ENCODE data around the gene LYRM4.
A peak's percentile ranks its signal among the peaks of the same experiment; 100 is the strongest.

The LYRM4 gene

DNA sequence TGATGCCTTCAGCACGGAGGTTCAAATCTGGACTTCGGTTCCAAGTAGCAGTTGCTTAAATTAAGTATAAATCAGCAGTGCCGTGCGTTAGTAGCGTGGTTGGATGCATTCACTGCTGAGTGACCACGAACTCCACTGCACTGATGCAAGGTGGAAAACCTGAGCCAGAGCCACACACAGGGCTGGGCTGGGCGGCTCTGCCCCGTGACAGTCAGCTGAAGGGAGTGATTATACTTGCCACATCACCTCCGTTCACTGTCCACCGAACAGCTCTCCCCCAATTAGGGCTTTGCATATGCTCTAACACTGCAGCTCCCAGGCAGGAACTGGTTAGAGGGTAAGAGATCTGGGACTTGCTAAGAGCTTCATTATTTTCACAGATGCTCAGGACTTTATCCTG is 153.4 kb downstream of the LYRM4 start:
- Histone ChIP-seq H4K8ac (ENCODE audit: low read length) (no peak overlapping the region), H3K27me3 (ENCODE audit: control insufficient read depth in 1 of 2, insufficient read depth in 1 of 2, low read length in 2 of 2) (no peaks in the 10 kb centered on the region), H2AK5ac (ENCODE audit: low read length, severe bottlenecking) (no peak overlapping the region)

DNA sequence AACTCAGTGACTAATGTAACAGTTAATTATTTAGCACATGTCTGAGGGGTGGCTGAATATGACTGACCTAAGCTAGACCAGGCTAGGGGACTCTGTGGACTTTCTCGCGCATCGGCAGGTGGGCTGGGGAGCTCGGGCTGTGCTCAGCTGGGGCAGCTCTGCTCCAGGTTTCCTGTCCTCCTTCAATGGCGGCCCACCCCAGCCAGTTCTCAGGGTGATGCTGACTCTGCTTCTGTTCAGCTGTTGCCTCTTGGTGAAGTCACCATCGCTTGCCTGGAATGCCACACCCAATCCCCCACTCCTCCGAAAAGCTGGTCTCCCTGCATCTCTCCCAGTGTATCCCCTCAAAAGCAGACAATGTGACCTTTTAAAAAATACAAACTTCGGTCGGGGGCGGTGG is 155.6 kb downstream of the LYRM4 start:
- Histone ChIP-seq H3K14ac (ENCODE audit: low read length in 2 of 2) (no peak overlapping the region), H3K23ac (ENCODE audit: low read length in 2 of 2) (no peak overlapping the region), H4K91ac (ENCODE audit: low read length) (no peak overlapping the region), H3K9ac (ENCODE audit: low read length) (no peak overlapping the region), H2BK120ac (ENCODE audit: low read depth, low read length) (no peak overlapping the region), H3K27me3 (ENCODE audit: control insufficient read depth in 1 of 2, insufficient read depth in 1 of 2, low read length in 2 of 2) (no peaks in the 10 kb centered on the region), H3K4ac (ENCODE audit: low read depth in 1 of 2, low read length in 2 of 2) (peak overlapping the region in 1 of 2 experiments; percentile 46), H4K8ac (ENCODE audit: low read length) (no peak overlapping the region), H3K4me2 (ENCODE audit: low read length, poor library complexity, severe bottlenecking) (no peak overlapping the region), H2BK12ac (ENCODE audit: low read length in 2 of 2) (no peak overlapping the region), H3K4me3 (ENCODE audit: insufficient read depth in 1 of 2, low read depth in 1 of 2, low read length in 2 of 2) (no peak overlapping the region), H2AFZ (ENCODE audit: low read depth, low read length) (no peak overlapping the region), H2BK15ac (ENCODE audit: low read depth, poor library complexity, severe bottlenecking) (no peak overlapping the region), H2BK5ac (ENCODE audit: low read depth, low read length, poor library complexity, severe bottlenecking) (no peak overlapping the region), H3K9me3 (ENCODE audit: control insufficient read depth, low read length) (no peaks in the 10 kb centered on the region), H3K79me1 (replicated peaks; ENCODE audit: low read length, poor library complexity, severe bottlenecking) (no peaks in the 10 kb centered on the region), H3K18ac (ENCODE audit: low read depth in 1 of 2, low read length in 2 of 2) (no peak overlapping the region), H3K27ac (ENCODE audit: low read length, poor library complexity, severe bottlenecking) (no peak overlapping the region), H2AK5ac (ENCODE audit: low read length, severe bottlenecking) (no peak overlapping the region), H3K36me3 (ENCODE audit: control insufficient read depth in 1 of 2, insufficient read depth in 2 of 2, low read depth in 1 of 2, low read length in 2 of 2) (peaks cover 0 to 8% of the 10 kb centered on the region in 2 experiments), H3K4me1 (ENCODE audit: control insufficient read depth, insufficient read depth, low read depth, low read length) (peaks cover 8% of the 10 kb centered on the region)
- 95% methylated on average over 10 of the region's 10 CpGs for WGBS
- no peak for DNase-seq

More for the DNA sequence above, 153.4 kb downstream of the LYRM4 start:
- H3K79me1 ChIP-seq (replicated peaks; ENCODE audit: low read length, poor library complexity, severe bottlenecking), result no peaks in the 10 kb centered on the region
- H3K9me3 ChIP-seq (ENCODE audit: control insufficient read depth, low read length), result no peaks in the 10 kb centered on the region
- H2AFZ ChIP-seq (ENCODE audit: low read depth, low read length), result no peak overlapping the region
- H3K14ac ChIP-seq (ENCODE audit: low read length in 2 of 2), result no peak overlapping the region
- no peak overlapping the region for H3K4me2 ChIP-seq (ENCODE audit: low read length, poor library complexity, severe bottlenecking)
- no peak overlapping the region for H4K91ac ChIP-seq (ENCODE audit: low read length)
- H2BK12ac ChIP-seq (ENCODE audit: low read length in 2 of 2), result no peak overlapping the region
- no peak overlapping the region for H3K18ac ChIP-seq (ENCODE audit: low read depth in 1 of 2, low read length in 2 of 2)
- WGBS, result 98% methylated on average over 8 of the region's 10 CpGs
- peaks cover 12% of the 10 kb centered on the region for H3K4me1 ChIP-seq (ENCODE audit: control insufficient read depth, insufficient read depth, low read depth, low read length)
- no peak overlapping the region for H3K27ac ChIP-seq (ENCODE audit: low read length, poor library complexity, severe bottlenecking)
- H2BK15ac ChIP-seq (ENCODE audit: low read depth, poor library complexity, severe bottlenecking), result no peak overlapping the region
- H3K4ac ChIP-seq (ENCODE audit: low read depth in 1 of 2, low read length in 2 of 2), result no peak overlapping the region
- H3K23ac ChIP-seq (ENCODE audit: low read length in 2 of 2), result no peak overlapping the region
- no peak for DNase-seq
- H2BK5ac ChIP-seq (ENCODE audit: low read depth, low read length, poor library complexity, severe bottlenecking), result no peak overlapping the region
- H3K36me3 ChIP-seq (ENCODE audit: control insufficient read depth in 1 of 2, insufficient read depth in 2 of 2, low read depth in 1 of 2, low read length in 2 of 2), result peaks cover 0 to 18% of the 10 kb centered on the region in 2 experiments
- H3K9ac ChIP-seq (ENCODE audit: low read length), result no peak overlapping the region
- H2BK120ac ChIP-seq (ENCODE audit: low read depth, low read length), result no peak overlapping the region
- H3K4me3 ChIP-seq (ENCODE audit: insufficient read depth in 1 of 2, low read depth in 1 of 2, low read length in 2 of 2), result no peak overlapping the region

DNA sequence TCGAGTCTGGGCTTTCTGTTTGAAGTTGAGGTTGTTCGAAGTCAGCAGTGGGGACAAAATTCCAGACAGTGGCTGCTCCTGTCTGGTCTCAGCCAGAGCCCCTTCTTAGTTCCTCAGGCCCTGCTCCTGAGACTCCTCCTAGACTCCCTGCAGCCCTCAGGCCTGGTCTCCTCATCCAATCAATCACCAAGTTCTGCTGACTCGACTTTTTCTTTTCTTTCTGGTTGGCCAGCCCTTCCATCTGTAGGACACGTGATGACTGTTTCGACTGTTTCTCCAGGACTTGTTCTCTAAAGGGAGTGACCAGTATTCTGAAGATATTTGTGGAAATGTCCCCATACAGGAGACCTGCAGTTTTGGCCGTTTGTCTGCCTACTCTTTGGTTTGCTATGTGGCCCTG is 156.1 kb downstream of the LYRM4 start:
- Histone ChIP-seq H2BK120ac (ENCODE audit: low read depth, low read length) (no peak overlapping the region), H3K27me3 (ENCODE audit: control insufficient read depth in 1 of 2, insufficient read depth in 1 of 2, low read length in 2 of 2) (no peaks in the 10 kb centered on the region), H3K23ac (ENCODE audit: low read length in 2 of 2) (no peak overlapping the region), H4K8ac (ENCODE audit: low read length) (no peak overlapping the region), H2BK5ac (ENCODE audit: low read depth, low read length, poor library complexity, severe bottlenecking) (no peak overlapping the region), H3K79me1 (replicated peaks; ENCODE audit: low read length, poor library complexity, severe bottlenecking) (no peaks in the 10 kb centered on the region), H3K4me1 (ENCODE audit: control insufficient read depth, insufficient read depth, low read depth, low read length) (peaks cover 8% of the 10 kb centered on the region), H3K9me3 (ENCODE audit: control insufficient read depth, low read length) (no peaks in the 10 kb centered on the region), H3K9ac (ENCODE audit: low read length) (no peak overlapping the region), H2BK15ac (ENCODE audit: low read depth, poor library complexity, severe bottlenecking) (no peak overlapping the region), H3K18ac (ENCODE audit: low read depth in 1 of 2, low read length in 2 of 2) (no peak overlapping the region), H4K91ac (ENCODE audit: low read length) (no peak overlapping the region), H2AK5ac (ENCODE audit: low read length, severe bottlenecking) (peak overlapping the region; percentile 63), H2AFZ (ENCODE audit: low read depth, low read length) (no peak overlapping the region), H2BK12ac (ENCODE audit: low read length in 2 of 2) (no peak overlapping the region), H3K14ac (ENCODE audit: low read length in 2 of 2) (no peak overlapping the region), H3K4me3 (ENCODE audit: insufficient read depth in 1 of 2, low read depth in 1 of 2, low read length in 2 of 2) (no peak overlapping the region), H3K4me2 (ENCODE audit: low read length, poor library complexity, severe bottlenecking) (no peak overlapping the region), H3K4ac (ENCODE audit: low read depth in 1 of 2, low read length in 2 of 2) (no peak overlapping the region), H3K27ac (ENCODE audit: low read length, poor library complexity, severe bottlenecking) (no peak overlapping the region), H3K36me3 (ENCODE audit: control insufficient read depth in 1 of 2, insufficient read depth in 2 of 2, low read depth in 1 of 2, low read length in 2 of 2) (peaks cover 0 to 7% of the 10 kb centered on the region in 2 experiments)
- 90% methylated on average over 3 of the region's 6 CpGs for WGBS
- no peak for DNase-seq

DNA sequence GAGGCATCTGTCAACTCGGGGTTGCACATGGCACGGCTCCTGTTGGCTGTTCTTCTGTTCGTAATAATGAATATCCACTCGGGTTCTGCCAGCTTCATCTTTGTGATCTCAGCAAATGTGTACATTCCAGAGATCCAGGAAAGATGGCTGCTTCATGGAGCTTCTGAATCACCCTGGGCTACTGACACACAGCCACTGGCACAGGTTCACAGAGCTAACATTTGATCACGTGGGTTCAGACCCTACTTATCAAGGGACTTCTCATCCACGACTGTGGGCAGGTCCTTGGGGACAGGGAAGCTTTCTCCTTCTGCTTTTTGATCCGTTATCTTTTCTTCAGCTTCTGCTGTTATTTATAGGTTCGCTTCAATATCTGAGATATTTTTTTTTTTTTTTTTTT is 157.5 kb downstream of the LYRM4 start:
- no peaks in the 10 kb centered on the region for H3K9me3 ChIP-seq (ENCODE audit: control insufficient read depth, low read length)
- no peaks in the 10 kb centered on the region for H3K36me3 ChIP-seq (ENCODE audit: control insufficient read depth in 1 of 2, insufficient read depth in 2 of 2, low read depth in 1 of 2, low read length in 2 of 2)
- H3K4me2 ChIP-seq (ENCODE audit: low read length, poor library complexity, severe bottlenecking), result no peak overlapping the region
- no peak overlapping the region for H4K91ac ChIP-seq (ENCODE audit: low read length)
- H3K4me1 ChIP-seq (ENCODE audit: control insufficient read depth, insufficient read depth, low read depth, low read length), result peaks cover 8% of the 10 kb centered on the region
- H2BK120ac ChIP-seq (ENCODE audit: low read depth, low read length), result no peak overlapping the region
- H3K27ac ChIP-seq (ENCODE audit: low read length, poor library complexity, severe bottlenecking), result no peak overlapping the region
- H3K4ac ChIP-seq (ENCODE audit: low read depth in 1 of 2, low read length in 2 of 2), result no peak overlapping the region
- H2BK5ac ChIP-seq (ENCODE audit: low read depth, low read length, poor library complexity, severe bottlenecking), result no peak overlapping the region
- no peak overlapping the region for H3K14ac ChIP-seq (ENCODE audit: low read length in 2 of 2)
- H3K27me3 ChIP-seq (ENCODE audit: control insufficient read depth in 1 of 2, insufficient read depth in 1 of 2, low read length in 2 of 2), result no peaks in the 10 kb centered on the region
- H3K18ac ChIP-seq (ENCODE audit: low read depth in 1 of 2, low read length in 2 of 2), result no peak overlapping the region
- H3K9ac ChIP-seq (ENCODE audit: low read length), result no peak overlapping the region
- H4K8ac ChIP-seq (ENCODE audit: low read length), result no peak overlapping the region
- H3K23ac ChIP-seq (ENCODE audit: low read length in 2 of 2), result no peak overlapping the region
- no peak overlapping the region for H3K4me3 ChIP-seq (ENCODE audit: insufficient read depth in 1 of 2, low read depth in 1 of 2, low read length in 2 of 2)
- no peak overlapping the region for H2BK15ac ChIP-seq (ENCODE audit: low read depth, poor library complexity, severe bottlenecking)
- 95% methylated on average over 6 of the region's 8 CpGs for WGBS
- no peak overlapping the region for H2AFZ ChIP-seq (ENCODE audit: low read depth, low read length)
- H2BK12ac ChIP-seq (ENCODE audit: low read length in 2 of 2), result no peak overlapping the region
- no peak for DNase-seq
- H2AK5ac ChIP-seq (ENCODE audit: low read length, severe bottlenecking), result no peak overlapping the region
- no peaks in the 10 kb centered on the region for H3K79me1 ChIP-seq (replicated peaks; ENCODE audit: low read length, poor library complexity, severe bottlenecking)

All from mesenchymal stem cell (in vitro differentiated cells and primary cell).